ENCODE measurements around the gene LCP2.
"Not testable (repeated sequence)": the region's sequence is repeated elsewhere in the genome, so short reads cannot be mapped to it uniquely, and the experiment has no call there.

- TF ChIP-seq, protein P1, sequence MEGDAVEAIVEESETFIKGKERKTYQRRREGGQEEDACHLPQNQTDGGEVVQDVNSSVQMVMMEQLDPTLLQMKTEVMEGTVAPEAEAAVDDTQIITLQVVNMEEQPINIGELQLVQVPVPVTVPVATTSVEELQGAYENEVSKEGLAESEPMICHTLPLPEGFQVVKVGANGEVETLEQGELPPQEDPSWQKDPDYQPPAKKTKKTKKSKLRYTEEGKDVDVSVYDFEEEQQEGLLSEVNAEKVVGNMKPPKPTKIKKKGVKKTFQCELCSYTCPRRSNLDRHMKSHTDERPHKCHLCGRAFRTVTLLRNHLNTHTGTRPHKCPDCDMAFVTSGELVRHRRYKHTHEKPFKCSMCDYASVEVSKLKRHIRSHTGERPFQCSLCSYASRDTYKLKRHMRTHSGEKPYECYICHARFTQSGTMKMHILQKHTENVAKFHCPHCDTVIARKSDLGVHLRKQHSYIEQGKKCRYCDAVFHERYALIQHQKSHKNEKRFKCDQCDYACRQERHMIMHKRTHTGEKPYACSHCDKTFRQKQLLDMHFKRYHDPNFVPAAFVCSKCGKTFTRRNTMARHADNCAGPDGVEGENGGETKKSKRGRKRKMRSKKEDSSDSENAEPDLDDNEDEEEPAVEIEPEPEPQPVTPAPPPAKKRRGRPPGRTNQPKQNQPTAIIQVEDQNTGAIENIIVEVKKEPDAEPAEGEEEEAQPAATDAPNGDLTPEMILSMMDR (IDR thresholded peaks at IDR 0.05; ENCODE audit: insufficient read depth, low read depth, low read length) = not testable (repeated sequence)
- TF ChIP-seq EZH2 (IDR thresholded peaks at IDR 0.05; ENCODE audit: insufficient read depth, low read length) = not testable (repeated sequence)
Observed at GRCh38 chr5:170245436-170245835, 52.1 kb downstream of the LCP2 start.
